Left colon (tissue), 2 donors: ENCODE measurements around the gene CLDN10. TPM values are rescaled to one million over a fixed set of nuclear protein-coding genes. Genes with fewer than 3 reads are reported as not detected.

ENCODE experiments used
- ATAC-seq: fragments of 200-7000 bp; cut with Tn5 transposase; one replicate; pipeline ENCODE4 v1.9.1; 2020; ENCODE audit warnings: mild to moderate bottlenecking, moderate library complexity
- DNase-seq, 2 donors: peaks; one replicate each; pipeline ENCODE4 v3.0.0-alpha.2; 2020
- intact Hi-C, 2 donors: fragments of 100-400 bp; cut with DNase I in 1 of 2; cut with micrococcal nuclease in 1 of 2; formaldehyde crosslinking; loops; one replicate each; pipeline versions ENCODE4 v1.11.2 to v1.14.0; 2022; cut with DNase I, micrococcal nuclease
- total RNA-seq, 2 donors: library from RNA; stranded (reverse); fragmentation: NEBNext Ultra II Directional; extraction: Animal tissue kit (Norgen Biotek cat#: 25700); gene quantifications; one replicate each; pipeline ENCODE4 v1.2.1, GENCODE V29; 2021
- donor health status: DM: no; HTN: no; CAD: no.
- donor health status: DM: yes; HTN: yes; CAD: no.

Gene CLDN10
- total RNA-seq, 2 donors from 2014 or later = 0.28 TPM; not detected in 1

GRCh38 chr13:95585867-95586266 lies 33.3 kb downstream of the CLDN10 start:
- DNase-seq (no peak), ATAC-seq (no peak)
- intact Hi-C loops = no loop called here

DNA sequence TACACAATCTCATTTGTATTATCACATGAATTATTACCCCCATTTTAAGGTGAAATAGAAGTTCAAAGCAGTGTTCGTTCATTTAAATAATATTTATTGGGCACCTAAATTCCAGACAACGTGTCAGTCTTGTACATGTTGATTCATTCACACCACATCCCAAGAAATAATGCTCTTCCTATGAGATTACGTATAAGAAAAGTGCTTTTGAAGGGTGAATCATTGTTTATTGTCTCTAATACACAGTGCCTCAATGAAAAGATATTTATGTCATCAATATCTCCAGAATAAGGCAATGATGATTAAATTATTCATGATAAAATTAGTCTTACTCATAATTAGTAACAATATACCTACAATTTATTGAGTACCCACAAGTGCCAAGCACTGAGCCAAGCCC lies 35.6 kb downstream of the CLDN10 start:
- DNase-seq (no peak), ATAC-seq (no peak)
- intact Hi-C loops = no loop called here

DNA sequence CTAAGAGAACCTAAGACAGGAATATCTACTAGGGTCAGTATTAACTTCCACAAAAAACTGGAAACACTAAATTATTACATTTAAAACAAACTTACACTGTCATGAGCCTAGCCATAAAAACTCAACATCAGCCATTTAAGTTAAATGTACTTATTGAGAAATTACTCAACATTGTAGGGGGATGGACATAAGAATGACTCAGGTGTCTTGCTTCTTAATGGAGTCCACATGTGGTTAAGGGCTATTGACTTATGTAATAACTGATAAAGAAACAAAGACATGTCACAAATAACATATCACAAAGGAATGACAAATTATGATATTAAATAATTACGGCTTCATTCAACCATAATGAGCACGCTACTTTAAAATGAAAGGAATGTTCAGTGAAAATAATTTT lies 36.2 kb downstream of the CLDN10 start:
- intact Hi-C loops = no loop called here
- DNase-seq (no peak), ATAC-seq (no peak)

DNA sequence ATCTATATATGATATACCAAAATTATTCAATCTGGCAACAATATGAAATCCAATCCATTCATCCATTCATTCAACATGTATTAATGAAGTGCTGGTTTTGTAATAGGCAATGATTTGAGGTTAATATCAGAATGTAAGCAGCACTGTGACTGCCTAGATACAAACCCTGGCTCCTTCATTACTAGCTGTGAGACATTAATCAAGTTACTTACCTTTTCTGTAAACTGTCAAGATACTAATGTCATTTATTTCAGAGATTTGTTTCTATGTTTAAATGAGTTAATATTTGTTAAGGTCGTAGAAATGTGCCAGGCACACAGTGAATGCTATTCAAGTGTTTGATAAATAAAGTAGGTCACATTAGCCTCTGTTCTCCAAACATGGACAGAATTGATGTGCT lies 40.9 kb downstream of the CLDN10 start:
- ATAC-seq = no peak
- DNase-seq = no peak
- intact Hi-C loops = no loop called here

- ATAC-seq (no peak), DNase-seq (no peak)
- intact Hi-C loops = no loop called here
These were observed 44.2 kb downstream of the CLDN10 start for GRCh38 chr13:95596701-95597100.

DNA sequence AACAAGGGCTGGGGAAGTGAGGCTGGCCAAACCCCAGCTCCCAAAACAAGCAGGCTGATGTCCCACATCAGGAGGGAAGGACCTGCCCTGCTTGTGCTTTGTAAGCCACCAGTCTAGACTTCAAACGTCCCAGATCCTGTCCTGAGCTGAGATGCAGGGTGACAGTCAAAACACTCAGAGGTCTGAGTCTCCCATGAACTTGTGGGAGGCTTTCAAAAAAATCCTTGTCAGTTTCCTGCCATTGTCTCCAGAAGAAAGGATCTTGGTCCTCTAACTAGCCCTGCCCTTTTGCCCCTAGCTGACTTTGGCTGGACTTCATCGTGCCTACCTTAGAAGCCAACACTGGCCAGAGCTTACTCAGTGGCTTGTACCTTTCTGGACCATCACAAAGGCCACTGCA lies 48.7 kb downstream of the CLDN10 start:
- intact Hi-C loops = no loop called here
- ATAC-seq (no peak), DNase-seq (no peak)

DNA sequence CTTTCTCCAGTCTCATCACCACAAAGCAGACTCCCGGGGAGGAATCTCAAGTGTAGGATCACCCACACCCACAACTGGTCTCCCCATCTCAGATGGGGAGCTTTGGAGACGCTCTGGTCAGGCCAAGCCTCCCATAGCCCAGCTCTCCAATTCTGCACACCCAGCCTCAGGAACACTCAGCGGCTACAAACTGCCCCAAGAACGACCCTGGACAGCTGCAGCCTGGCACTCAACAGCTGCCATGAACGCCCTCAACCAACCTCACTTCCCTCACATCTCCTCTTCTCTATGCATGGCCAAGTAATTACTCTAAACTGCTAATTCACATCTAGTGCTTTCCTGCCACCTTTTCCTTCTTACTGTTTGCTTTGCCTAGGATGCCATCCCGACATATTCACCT lies 49.4 kb downstream of the CLDN10 start:
- no peak for DNase-seq
- ATAC-seq = no peak
- intact Hi-C loops = no loop called here

DNA sequence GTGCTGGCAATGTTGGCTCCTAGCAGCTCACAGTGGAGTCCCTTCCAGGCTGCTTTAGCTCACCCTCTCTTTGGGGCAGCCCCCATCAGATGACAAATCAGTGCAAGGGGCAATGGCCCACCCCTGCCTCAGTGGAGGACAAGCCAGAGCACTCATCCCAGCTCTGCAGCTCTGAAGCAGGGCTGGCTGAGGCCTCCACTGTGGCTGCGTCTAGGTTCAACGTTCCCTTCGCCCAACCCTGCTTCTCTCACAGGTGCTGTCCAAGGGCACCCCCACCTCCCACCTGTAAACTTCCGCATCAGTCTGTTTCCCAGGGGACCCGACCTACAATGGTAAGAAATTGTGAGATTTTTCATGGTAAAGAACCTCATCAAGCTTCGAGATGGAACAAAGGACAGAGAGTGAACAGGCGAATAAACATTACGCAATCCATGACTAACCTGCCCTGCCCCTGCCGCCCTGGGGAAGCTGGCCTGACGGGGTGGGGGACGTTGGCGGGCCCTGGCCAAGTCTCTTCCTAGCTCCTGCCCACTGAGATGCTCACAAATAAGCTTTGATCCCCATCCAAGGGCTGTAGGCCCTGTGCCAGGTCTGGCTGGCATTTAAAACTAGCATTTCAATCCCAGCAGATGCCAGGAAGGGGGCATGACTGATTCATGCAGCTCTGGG lies 51.5 kb downstream of the CLDN10 start:
- intact Hi-C loops = no loop called here
- DNase-seq (peak; percentile 24 to 47), ATAC-seq (peak; percentile 90)

- ATAC-seq (no peak), DNase-seq (no peak)
- intact Hi-C loops = no loop called here
These were observed 52.0 kb downstream of the CLDN10 start for GRCh38 chr13:95604556-95604915.

DNA sequence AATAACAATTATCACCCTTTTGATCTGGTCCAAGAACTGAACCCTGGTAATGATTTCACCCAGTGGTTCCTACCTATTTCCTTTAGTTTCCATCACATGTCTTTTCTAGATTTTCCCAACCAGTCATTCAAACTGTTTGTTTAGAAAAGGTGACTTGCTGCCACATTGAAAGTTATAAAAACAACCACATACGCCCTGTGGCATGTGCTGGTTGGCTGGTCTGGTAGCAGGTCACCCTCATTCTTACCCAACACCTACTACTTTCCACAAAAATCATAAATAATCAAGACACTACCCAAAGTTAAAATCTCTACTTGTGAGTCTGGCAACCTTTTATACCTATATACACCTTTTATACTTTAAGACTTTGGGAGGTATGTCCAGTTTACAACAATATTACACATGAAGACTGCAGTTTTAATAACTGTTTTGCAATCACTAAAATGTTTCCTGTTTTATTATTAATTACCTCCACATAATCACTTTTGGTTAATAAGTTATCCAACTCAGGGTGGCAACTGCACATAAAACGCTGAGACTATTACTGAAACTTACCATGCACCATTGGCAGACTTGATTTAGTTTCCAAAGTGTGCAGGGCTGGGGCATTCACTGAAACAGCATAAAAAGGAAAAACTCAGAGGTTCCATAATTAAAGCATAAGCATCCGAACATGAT lies 53.1 kb downstream of the CLDN10 start:
- intact Hi-C loops = no loop called here
- no peak for ATAC-seq
- no peak for DNase-seq

GRCh38 chr13:95607366-95607765 lies 54.8 kb downstream of the CLDN10 start:
- intact Hi-C loops = no loop called here
- ATAC-seq (no peak), DNase-seq (no peak)

DNA sequence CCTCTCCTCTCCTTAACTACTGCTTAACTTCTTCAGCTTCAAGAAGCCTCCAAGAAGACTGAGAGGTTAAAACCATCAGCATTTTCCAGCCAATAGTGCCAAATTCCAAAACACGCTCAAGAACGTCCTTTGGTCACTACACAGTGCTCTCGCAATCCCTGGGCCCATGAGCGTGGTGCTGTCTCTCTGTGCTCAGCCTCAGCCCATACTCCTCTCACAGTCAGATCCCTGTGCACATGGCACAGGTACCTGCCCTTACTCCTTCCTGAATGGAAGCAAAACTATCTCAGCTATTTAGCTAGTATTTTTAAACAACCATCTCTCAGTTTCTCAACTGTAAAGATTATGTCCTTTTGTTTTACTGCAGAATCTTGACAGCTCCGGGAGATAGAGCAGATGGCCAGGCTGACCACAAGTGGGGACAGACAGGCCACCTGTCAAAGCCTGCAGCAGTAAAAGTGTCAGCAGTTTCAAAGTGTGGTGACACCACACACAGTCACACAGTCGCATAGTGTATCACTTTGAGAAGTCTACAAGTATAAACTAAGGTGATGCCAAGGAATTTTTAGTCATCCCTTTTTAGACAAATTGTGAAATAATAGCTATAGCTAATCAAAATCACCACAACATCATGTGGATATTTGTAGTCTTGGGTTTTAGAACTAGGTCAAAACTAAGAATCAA lies 56.3 kb downstream of the CLDN10 start:
- no peak for DNase-seq
- intact Hi-C loops = no loop called here
- ATAC-seq = no peak

- ATAC-seq (no peak), DNase-seq (no peak)
- intact Hi-C loops = no loop called here
These were observed 62.2 kb downstream of the CLDN10 start for GRCh38 chr13:95614641-95615245.

DNA sequence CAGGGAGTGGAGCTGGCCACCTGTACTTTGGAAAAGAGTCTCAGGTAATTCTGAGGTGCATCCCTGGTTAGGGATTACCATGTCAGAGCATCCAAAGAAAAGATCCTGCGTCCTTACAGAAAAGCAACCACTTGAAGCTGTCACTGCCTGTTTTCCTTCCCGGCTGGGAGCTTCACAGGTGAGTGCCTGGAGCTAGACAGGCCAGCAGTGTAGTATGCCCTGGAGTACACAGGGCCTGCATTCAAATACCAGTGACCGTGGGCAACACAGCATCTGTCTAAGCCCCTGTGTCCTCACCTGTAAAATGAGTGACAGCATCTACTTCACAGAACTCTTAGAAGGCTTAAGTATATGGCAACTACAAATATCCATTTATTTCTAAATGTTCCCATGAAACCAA lies 63.0 kb downstream of the CLDN10 start:
- DNase-seq = no peak
- ATAC-seq = no peak
- intact Hi-C loops = no loop called here

DNA sequence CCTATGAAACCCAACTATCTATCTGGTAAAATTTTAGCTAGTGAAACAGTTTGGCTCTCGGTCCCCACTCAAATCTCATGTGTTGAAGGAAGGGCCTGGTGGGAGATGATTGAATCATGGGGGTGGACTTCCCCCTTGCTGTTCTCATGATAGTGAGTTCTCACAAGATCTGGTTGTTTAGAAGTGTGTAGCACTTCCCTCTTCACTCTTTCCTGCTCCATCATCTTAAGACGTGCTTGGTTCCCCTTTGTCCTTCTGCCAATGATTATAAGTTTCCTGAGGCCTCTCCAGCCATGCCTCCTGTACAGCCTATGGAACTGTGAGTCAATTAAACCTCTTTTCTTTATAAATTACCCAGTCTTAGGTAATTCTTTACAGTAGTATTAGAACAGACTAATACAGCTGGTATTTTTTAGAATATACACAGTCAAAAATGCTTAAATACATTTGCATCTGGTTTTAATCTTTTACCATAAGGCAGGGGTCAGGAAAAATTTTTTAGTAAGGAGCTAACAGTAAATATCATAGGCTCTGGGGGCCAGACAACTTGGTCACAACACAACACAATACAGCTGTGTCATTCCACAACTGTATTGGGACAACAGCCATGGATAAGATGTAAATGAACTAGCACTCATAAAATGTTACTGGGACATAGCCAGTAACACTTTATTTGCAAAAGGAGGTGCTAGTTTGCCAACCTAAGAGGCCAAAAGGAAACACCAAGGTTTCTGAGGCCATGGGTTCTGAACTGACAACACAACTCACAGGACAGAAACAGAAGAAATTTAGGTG lies 67.7 kb downstream of the CLDN10 start:
- intact Hi-C loops = no loop called here
- no peak for DNase-seq
- ATAC-seq = peak; percentile 91

DNA sequence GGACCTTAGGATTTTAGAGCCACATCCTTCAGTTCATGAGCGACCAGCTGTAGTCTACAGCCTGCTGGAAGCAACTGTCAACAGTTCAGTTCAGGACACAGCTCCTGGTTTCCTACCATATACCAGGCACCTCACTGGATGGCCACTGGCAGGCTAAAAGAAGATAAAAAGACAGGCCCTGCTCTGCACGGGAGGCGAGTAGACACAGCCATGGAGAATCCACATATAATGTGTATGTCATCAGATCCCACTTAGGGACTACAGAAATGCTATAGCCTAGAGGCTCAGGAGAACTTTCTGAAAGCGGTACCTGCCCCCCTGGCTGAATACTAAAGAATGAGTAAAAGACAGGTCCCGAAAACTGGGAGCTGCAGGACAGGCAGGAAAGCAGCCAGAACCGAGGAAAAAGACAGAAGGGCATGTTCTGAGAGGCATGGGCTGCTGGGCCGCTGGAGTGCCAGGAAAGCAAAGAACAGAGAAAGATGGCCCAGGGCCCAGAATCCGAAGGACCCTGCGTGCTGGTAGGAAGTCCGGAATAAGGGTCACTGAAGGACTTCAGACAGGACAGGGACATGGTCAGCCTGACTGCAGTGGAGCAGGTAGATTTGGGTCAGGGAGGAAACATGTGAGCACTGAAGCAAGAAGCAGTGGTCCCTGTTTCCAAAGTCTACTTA lies 68.4 kb downstream of the CLDN10 start:
- intact Hi-C loops = no loop called here
- ATAC-seq (peak; percentile 30), DNase-seq (no peak)

GRCh38 chr13:95623141-95623540 lies 70.6 kb downstream of the CLDN10 start:
- ATAC-seq (no peak), DNase-seq (no peak)
- intact Hi-C loops = no loop called here

DNA sequence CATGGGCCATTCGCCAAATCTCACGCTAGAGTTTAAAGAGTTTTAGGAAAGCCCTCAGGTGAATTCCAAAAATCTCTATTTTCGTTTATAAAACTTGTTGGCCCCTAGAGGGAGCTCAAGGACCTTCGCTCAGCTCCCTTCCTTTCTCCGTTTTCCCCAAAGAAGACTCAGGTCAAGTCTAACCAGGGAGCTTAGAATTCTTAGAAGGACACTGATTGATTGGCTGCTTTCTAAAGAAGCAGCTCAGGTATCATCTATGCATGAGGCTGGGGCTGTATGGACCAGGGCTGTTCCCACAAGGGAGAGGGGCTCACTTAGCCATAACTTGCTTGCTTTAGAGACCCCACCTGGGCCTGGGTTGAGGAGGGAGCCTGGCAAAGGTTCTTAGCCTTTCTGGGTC lies 71.5 kb downstream of the CLDN10 start:
- DNase-seq = peak in 1 of 2 donors; percentile 8
- peak; percentile 54 for ATAC-seq
- intact Hi-C loops = no loop called here

GRCh38 chr13:95626768-95627167 lies 74.2 kb downstream of the CLDN10 start:
- intact Hi-C loops = loop anchor here in 1 of 2 donors (5.0 kb wide), 1 partner anchor 206 kb away; no protein-coding TSS in a partner anchor
- DNase-seq (no peak), ATAC-seq (no peak)
